Measurements from ENCODE around the gene MCF2L2. TPM values are rescaled to one million over a fixed set of nuclear protein-coding genes. Genes with fewer than 3 reads are reported as not detected.

Gene MCF2L2
- total RNA-seq, 3 donors from 2014 or later (not counting 1 experiment from before 2014, with no cell fraction given), result 2.2 to 4.9 (median 2.7) TPM

- no peaks in the 10 kb centered on the region for H3K4me1 ChIP-seq (ENCODE audit: control insufficient read depth, insufficient read depth, low read length)
- peaks cover 0 to 1% of the 10 kb centered on the region in 2 donors for H3K4me1 Mint-ChIP-seq
- 100% methylated on average over 2 of the region's 2 CpGs for WGBS (ENCODE audit: insufficient coverage)
- no peaks in the 10 kb centered on the region for H3K27me3 ChIP-seq (ENCODE audit: control insufficient read depth, insufficient read depth, low read length)
- no peak for TF ChIP-seq CTCF (IDR thresholded peaks at IDR 0.05)
- no peak overlapping the region for H3K4me3 Mint-ChIP-seq
- no peak overlapping the region for H3K4me3 ChIP-seq (ENCODE audit: low read length)
- no peaks in the 10 kb centered on the region for H3K27me3 Mint-ChIP-seq (ENCODE audit: low read depth in 2 of 2)
- intact Hi-C loops (cut with micrococcal nuclease), result no loop called here
- no peaks in the 10 kb centered on the region for H3K36me3 Mint-ChIP-seq
- H3K9me3 Mint-ChIP-seq, result no peaks in the 10 kb centered on the region
- H3K9me3 ChIP-seq (ENCODE audit: control insufficient read depth, insufficient read depth, low read length), result no peaks in the 10 kb centered on the region
- H3K27ac Mint-ChIP-seq, result no peak overlapping the region
- no peak for DNase-seq
- no peaks in the 10 kb centered on the region for H3K36me3 ChIP-seq (ENCODE audit: control insufficient read depth, insufficient read depth, low read length)
- no peak overlapping the region for H3K27ac ChIP-seq (ENCODE audit: low read length)
- ATAC-seq, result no peak
These were observed 116.0 kb downstream of the MCF2L2 start for GRCh38 chr3:183312433-183312832.

- H3K4me3 Mint-ChIP-seq, result no peak overlapping the region
- no peaks in the 10 kb centered on the region for H3K9me3 Mint-ChIP-seq
- ATAC-seq (no peak), DNase-seq (no peak)
- WGBS (ENCODE audit: insufficient coverage), result 90% methylated on average over 3 of the region's 3 CpGs
- intact Hi-C loops (cut with micrococcal nuclease), result no loop called here
- no peak overlapping the region for H3K27ac Mint-ChIP-seq
- H3K36me3 Mint-ChIP-seq, result no peaks in the 10 kb centered on the region
- no peak overlapping the region for H3K27ac ChIP-seq (ENCODE audit: low read length)
- no peaks in the 10 kb centered on the region for H3K36me3 ChIP-seq (ENCODE audit: control insufficient read depth, insufficient read depth, low read length)
- no peaks in the 10 kb centered on the region for H3K27me3 ChIP-seq (ENCODE audit: control insufficient read depth, insufficient read depth, low read length)
- H3K4me3 ChIP-seq (ENCODE audit: low read length), result no peak overlapping the region
- peaks cover 7% of the 10 kb centered on the region for H3K4me1 ChIP-seq (ENCODE audit: control insufficient read depth, insufficient read depth, low read length)
- H3K27me3 Mint-ChIP-seq (ENCODE audit: low read depth in 2 of 2), result no peaks in the 10 kb centered on the region
- no peak for TF ChIP-seq CTCF (IDR thresholded peaks at IDR 0.05)
- no peaks in the 10 kb centered on the region for H3K9me3 ChIP-seq (ENCODE audit: control insufficient read depth, insufficient read depth, low read length)
- peaks cover 13 to 15% of the 10 kb centered on the region in 2 donors for H3K4me1 Mint-ChIP-seq
These were observed 117.5 kb downstream of the MCF2L2 start for GRCh38 chr3:183310936-183311335.

GRCh38 chr3:183309276-183309675 is 119.1 kb downstream of the MCF2L2 start:
- ATAC-seq (no peak), DNase-seq (no peak)
- Mint-ChIP-seq H3K4me1 (peaks cover 13 to 15% of the 10 kb centered on the region in 2 donors), H3K27ac (no peak overlapping the region), H3K27me3 (ENCODE audit: low read depth in 2 of 2) (no peaks in the 10 kb centered on the region), H3K36me3 (no peaks in the 10 kb centered on the region), H3K9me3 (no peaks in the 10 kb centered on the region), H3K4me3 (no peak overlapping the region)
- no peak overlapping the region for H3K27ac ChIP-seq (ENCODE audit: low read length)
- TF ChIP-seq CTCF (IDR thresholded peaks at IDR 0.05), result no peak
- H3K36me3 ChIP-seq (ENCODE audit: control insufficient read depth, insufficient read depth, low read length), result no peaks in the 10 kb centered on the region
- no peaks in the 10 kb centered on the region for H3K9me3 ChIP-seq (ENCODE audit: control insufficient read depth, insufficient read depth, low read length)
- no peaks in the 10 kb centered on the region for H3K27me3 ChIP-seq (ENCODE audit: control insufficient read depth, insufficient read depth, low read length)
- H3K4me1 ChIP-seq (ENCODE audit: control insufficient read depth, insufficient read depth, low read length), result peaks cover 7% of the 10 kb centered on the region
- 93% methylated on average over 5 of the region's 5 CpGs for WGBS (ENCODE audit: insufficient coverage)
- no peak overlapping the region for H3K4me3 ChIP-seq (ENCODE audit: low read length)
- intact Hi-C loops (cut with micrococcal nuclease), result loop anchor here (5.0 kb wide), 1 partner anchor 57 kb away; the partner anchor contains the start of gene B3GNT5

GRCh38 chr3:183308751-183309150 is 119.7 kb downstream of the MCF2L2 start:
- DNase-seq (no peak), ATAC-seq (no peak)
- Mint-ChIP-seq H3K27me3 (ENCODE audit: low read depth in 2 of 2) (peaks cover 0 to 3% of the 10 kb centered on the region in 2 donors), H3K36me3 (no peaks in the 10 kb centered on the region), H3K27ac (no peak overlapping the region), H3K4me1 (peaks cover 15 to 17% of the 10 kb centered on the region in 2 donors), H3K9me3 (no peaks in the 10 kb centered on the region), H3K4me3 (no peak overlapping the region)
- H3K36me3 ChIP-seq (ENCODE audit: control insufficient read depth, insufficient read depth, low read length), result no peaks in the 10 kb centered on the region
- H3K27ac ChIP-seq (ENCODE audit: low read length), result no peak overlapping the region
- H3K27me3 ChIP-seq (ENCODE audit: control insufficient read depth, insufficient read depth, low read length), result no peaks in the 10 kb centered on the region
- H3K4me3 ChIP-seq (ENCODE audit: low read length), result no peak overlapping the region
- 65% methylated on average over 4 of the region's 5 CpGs for WGBS (ENCODE audit: insufficient coverage)
- no peaks in the 10 kb centered on the region for H3K9me3 ChIP-seq (ENCODE audit: control insufficient read depth, insufficient read depth, low read length)
- peaks cover 7% of the 10 kb centered on the region for H3K4me1 ChIP-seq (ENCODE audit: control insufficient read depth, insufficient read depth, low read length)
- TF ChIP-seq CTCF (IDR thresholded peaks at IDR 0.05), result no peak
- intact Hi-C loops (cut with micrococcal nuclease), result loop anchor here (5.0 kb wide), 1 partner anchor 56 kb away; the partner anchor contains the start of gene B3GNT5

Measured in natural killer cell (primary cell).